Measurements from ENCODE around the gene SRGAP3. TPM values are rescaled to one million over a fixed set of nuclear protein-coding genes. Genes with fewer than 3 reads are reported as not detected.

The SRGAP3 gene
- total RNA-seq, 1 donor from 2014 or later, result 0.99 TPM

DNA sequence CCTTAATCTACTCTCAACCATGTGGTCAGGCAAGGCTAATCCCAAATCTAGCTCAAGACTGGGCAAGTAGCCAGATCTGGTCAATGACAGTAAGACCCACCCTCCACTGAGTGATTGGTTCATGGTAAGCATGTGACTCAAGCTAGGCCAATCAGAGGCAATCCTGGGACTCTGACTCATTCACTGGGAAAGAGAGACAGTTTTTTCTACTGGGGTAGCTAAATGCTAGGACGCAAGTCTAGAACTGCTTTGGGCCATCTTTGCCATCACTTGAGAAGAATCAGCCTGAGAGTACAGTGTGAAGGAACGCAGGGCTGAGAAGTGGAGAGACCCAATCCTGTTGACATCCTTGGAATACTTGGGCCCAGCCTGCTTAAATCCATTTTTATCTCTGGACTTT lies 276.8 kb downstream of the SRGAP3 start:
- DNase-seq (ENCODE audit: low spot score), result no peak
- H3K27ac Mint-ChIP-seq (ENCODE audit: unreplicated experiment), result no peak overlapping the region
- H3K36me3 Mint-ChIP-seq (ENCODE audit: low read depth), result no peaks in the 10 kb centered on the region
- H3K27me3 Mint-ChIP-seq (ENCODE audit: low read depth), result no peaks in the 10 kb centered on the region
- no peak overlapping the region for H3K4me3 Mint-ChIP-seq (ENCODE audit: unreplicated experiment)
- H3K4me1 Mint-ChIP-seq (ENCODE audit: low read depth), result peaks cover 4% of the 10 kb centered on the region
- no peaks in the 10 kb centered on the region for H3K9me3 Mint-ChIP-seq (ENCODE audit: low read depth)
- TF ChIP-seq, protein P1, sequence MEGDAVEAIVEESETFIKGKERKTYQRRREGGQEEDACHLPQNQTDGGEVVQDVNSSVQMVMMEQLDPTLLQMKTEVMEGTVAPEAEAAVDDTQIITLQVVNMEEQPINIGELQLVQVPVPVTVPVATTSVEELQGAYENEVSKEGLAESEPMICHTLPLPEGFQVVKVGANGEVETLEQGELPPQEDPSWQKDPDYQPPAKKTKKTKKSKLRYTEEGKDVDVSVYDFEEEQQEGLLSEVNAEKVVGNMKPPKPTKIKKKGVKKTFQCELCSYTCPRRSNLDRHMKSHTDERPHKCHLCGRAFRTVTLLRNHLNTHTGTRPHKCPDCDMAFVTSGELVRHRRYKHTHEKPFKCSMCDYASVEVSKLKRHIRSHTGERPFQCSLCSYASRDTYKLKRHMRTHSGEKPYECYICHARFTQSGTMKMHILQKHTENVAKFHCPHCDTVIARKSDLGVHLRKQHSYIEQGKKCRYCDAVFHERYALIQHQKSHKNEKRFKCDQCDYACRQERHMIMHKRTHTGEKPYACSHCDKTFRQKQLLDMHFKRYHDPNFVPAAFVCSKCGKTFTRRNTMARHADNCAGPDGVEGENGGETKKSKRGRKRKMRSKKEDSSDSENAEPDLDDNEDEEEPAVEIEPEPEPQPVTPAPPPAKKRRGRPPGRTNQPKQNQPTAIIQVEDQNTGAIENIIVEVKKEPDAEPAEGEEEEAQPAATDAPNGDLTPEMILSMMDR (IDR thresholded peaks at IDR 0.05), result no peak

DNA sequence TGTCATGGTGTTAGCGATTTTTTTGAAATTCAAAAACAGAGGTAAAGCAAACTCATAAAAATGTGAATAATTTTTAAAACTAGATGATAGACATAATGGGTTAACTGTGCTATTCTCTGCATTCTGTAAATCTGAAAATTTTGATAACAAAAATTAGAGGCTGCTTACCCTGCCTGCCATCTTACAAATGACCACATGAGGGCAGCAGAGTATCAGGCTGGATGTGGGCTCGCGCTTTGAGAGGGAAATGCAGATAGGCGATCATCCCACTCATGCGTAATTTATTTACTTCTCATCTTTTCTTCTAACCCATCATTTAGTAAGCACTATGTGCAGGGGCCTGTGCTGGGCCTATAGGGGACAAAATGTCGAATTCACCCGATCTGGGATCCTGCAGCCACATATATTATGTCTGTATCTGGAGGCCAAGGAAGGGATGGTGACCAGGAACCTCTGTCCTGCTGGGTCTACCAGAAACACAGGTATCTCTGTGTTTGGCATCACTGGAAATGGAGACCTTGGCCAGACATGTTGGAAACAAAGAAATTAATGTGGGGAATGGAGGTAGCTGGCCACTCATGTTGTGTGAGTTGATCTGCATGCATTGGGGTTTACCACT lies 278.4 kb downstream of the SRGAP3 start:
- Mint-ChIP-seq H3K27me3 (ENCODE audit: low read depth) (no peaks in the 10 kb centered on the region), H3K4me1 (ENCODE audit: low read depth) (peaks cover 4% of the 10 kb centered on the region)
- no peak for DNase-seq (ENCODE audit: low spot score)

DNA sequence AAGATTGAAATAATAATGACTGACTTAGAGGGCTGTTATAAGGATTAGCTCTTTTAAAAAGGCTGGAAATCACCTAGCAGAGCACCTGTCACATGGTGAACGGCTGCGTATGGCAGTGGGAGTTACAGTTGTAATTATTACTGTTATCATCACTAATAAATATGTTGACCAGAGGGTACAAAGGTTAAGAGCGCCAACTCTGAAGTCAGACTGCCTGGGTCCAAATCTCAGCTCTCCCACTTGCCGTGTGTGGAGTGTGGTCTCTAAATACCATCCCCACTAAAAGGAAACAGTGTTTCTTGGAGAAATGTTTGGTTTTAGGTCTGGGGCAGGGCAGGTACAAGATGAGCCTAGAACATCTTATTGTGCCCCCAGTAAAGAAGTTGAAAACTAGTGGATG lies 280.2 kb downstream of the SRGAP3 start:
- Mint-ChIP-seq H3K9me3 (ENCODE audit: low read depth) (no peaks in the 10 kb centered on the region), H3K27me3 (ENCODE audit: low read depth) (no peaks in the 10 kb centered on the region), H3K4me1 (ENCODE audit: low read depth) (peaks cover 12% of the 10 kb centered on the region), H3K27ac (ENCODE audit: unreplicated experiment) (no peak overlapping the region), H3K4me3 (ENCODE audit: unreplicated experiment) (no peak overlapping the region), H3K36me3 (ENCODE audit: low read depth) (no peaks in the 10 kb centered on the region)
- DNase-seq (ENCODE audit: low spot score), result no peak
- TF ChIP-seq, protein P1 (IDR thresholded peaks at IDR 0.05), result no peak

More for the DNA sequence above, 278.4 kb downstream of the SRGAP3 start:
- no peaks in the 10 kb centered on the region for H3K36me3 Mint-ChIP-seq (ENCODE audit: low read depth)
- TF ChIP-seq, protein P1 (IDR thresholded peaks at IDR 0.05), result peak; percentile 99
- peak overlapping the region; percentile 32 for H3K4me3 Mint-ChIP-seq (ENCODE audit: unreplicated experiment)
- no peak overlapping the region for H3K27ac Mint-ChIP-seq (ENCODE audit: unreplicated experiment)
- H3K9me3 Mint-ChIP-seq (ENCODE audit: low read depth), result no peaks in the 10 kb centered on the region

DNA sequence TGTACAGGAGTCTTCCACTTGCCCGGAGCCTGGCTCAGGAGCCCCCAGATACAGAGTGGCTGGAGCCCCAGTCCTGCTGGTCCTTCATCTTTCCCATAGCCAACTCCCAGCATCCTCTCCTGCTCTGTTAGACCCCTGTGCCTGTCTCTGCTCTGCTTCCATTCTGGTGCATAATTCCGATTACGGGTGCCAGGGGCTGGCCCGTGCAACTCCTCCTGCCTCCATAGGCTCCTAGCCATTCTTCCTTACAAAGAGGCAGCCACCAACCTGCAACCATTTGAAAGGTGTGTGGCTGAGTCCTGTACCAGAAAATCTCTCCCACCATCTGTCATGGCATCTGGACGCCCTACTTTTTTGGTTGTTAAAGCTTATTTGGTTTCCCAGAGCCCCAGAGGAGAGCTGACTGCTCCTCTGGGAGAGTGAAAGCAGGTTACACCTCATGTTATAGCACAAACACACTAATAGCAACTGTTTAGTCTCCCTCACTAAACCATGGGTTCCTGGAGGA lies 281.0 kb downstream of the SRGAP3 start:
- Mint-ChIP-seq H3K27ac (ENCODE audit: unreplicated experiment) (no peak overlapping the region), H3K9me3 (ENCODE audit: low read depth) (no peaks in the 10 kb centered on the region), H3K27me3 (ENCODE audit: low read depth) (no peaks in the 10 kb centered on the region), H3K4me3 (ENCODE audit: unreplicated experiment) (no peak overlapping the region), H3K36me3 (ENCODE audit: low read depth) (no peaks in the 10 kb centered on the region), H3K4me1 (ENCODE audit: low read depth) (peaks cover 20% of the 10 kb centered on the region)
- TF ChIP-seq, protein P1 (IDR thresholded peaks at IDR 0.05), result no peak
- DNase-seq (ENCODE audit: low spot score), result no peak

DNA sequence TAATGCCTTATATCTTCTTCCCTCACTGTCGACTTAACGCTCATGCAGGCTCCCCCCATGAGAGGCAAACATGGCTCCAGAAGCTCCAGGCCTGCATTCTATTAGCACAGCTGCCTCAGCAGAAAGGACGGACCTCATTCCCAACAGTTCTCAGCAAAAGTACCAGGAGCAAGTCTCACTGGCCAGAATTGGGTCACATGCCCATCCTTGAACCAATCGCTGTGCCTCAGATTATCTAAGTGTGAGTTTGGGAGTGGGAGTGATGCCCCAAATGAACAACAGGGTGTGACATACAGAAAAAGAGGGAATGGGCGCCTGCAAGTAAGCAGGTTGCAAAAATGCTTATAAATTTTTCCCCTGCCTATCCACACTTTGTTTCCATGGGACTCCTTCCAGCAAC lies 281.9 kb downstream of the SRGAP3 start:
- Mint-ChIP-seq H3K4me1 (ENCODE audit: low read depth) (peaks cover 29% of the 10 kb centered on the region), H3K4me3 (ENCODE audit: unreplicated experiment) (no peak overlapping the region), H3K36me3 (ENCODE audit: low read depth) (no peaks in the 10 kb centered on the region), H3K27ac (ENCODE audit: unreplicated experiment) (no peak overlapping the region), H3K27me3 (ENCODE audit: low read depth) (no peaks in the 10 kb centered on the region), H3K9me3 (ENCODE audit: low read depth) (no peaks in the 10 kb centered on the region)
- TF ChIP-seq, protein P1 (IDR thresholded peaks at IDR 0.05), result no peak
- DNase-seq (ENCODE audit: low spot score), result no peak
